Measurements from ENCODE around the gene GKAP1. TPM values are rescaled to one million over a fixed set of nuclear protein-coding genes. Genes with fewer than 3 reads are reported as not detected.

GKAP1 gene
- total RNA-seq, 1 donor from 2014 or later = 4.4 TPM

GRCh38 chr9:83715794-83716193 is 101.8 kb downstream of the GKAP1 start:
- H3K9me3 ChIP-seq = no peaks in the 10 kb centered on the region
- H3K4me1 ChIP-seq = no peaks in the 10 kb centered on the region
- DNase-seq (ENCODE audit: extremely low spot score in 2 of 2) = no peak
- TF ChIP-seq POLR2A (IDR thresholded peaks at IDR 0.05) = no peak
- TF ChIP-seq CTCF (IDR thresholded peaks at IDR 0.05) = no peak
- TF ChIP-seq POLR2AphosphoS5 (IDR thresholded peaks at IDR 0.05; ENCODE audit: insufficient read depth in 1 of 2, low read depth in 1 of 2) = no peak
- H3K27ac ChIP-seq = no peak overlapping the region
- intact Hi-C loops (cut with DNase I) = no loop called here
- H3K27me3 ChIP-seq = no peaks in the 10 kb centered on the region
- H3K4me3 ChIP-seq = no peak overlapping the region
- H3K36me3 ChIP-seq = no peaks in the 10 kb centered on the region

DNA sequence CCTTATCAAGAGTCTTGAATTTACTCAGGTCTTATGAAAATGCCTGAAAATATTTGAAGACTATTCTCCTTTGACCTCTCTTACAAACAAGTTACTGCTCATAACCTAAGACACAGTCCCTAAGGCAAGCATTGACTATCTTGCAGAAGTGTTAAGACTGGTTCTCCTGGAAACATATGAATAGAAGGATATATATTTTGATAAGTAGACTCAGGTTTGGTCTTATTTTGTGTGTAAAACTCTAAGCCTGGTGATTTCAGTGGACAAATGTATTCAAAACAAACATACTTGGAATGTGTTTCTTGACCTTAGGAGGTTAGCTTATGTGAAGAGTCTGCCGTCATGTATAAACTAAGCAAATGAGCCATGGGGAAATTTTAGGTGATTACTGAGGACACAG is 102.3 kb downstream of the GKAP1 start:
- no peak for DNase-seq (ENCODE audit: extremely low spot score in 2 of 2)
- no peaks in the 10 kb centered on the region for H3K9me3 ChIP-seq
- no peaks in the 10 kb centered on the region for H3K27me3 ChIP-seq
- H3K36me3 ChIP-seq = no peaks in the 10 kb centered on the region
- no peak overlapping the region for H3K4me3 ChIP-seq
- no peaks in the 10 kb centered on the region for H3K4me1 ChIP-seq
- no peak overlapping the region for H3K27ac ChIP-seq
- intact Hi-C loops (cut with DNase I) = no loop called here
- TF ChIP-seq POLR2AphosphoS5 (IDR thresholded peaks at IDR 0.05; ENCODE audit: insufficient read depth in 1 of 2, low read depth in 1 of 2) = no peak
- TF ChIP-seq CTCF (IDR thresholded peaks at IDR 0.05) = no peak
- TF ChIP-seq POLR2A (IDR thresholded peaks at IDR 0.05) = no peak

GRCh38 chr9:83714329-83714728 is 103.2 kb downstream of the GKAP1 start:
- Histone ChIP-seq H3K4me1 (no peaks in the 10 kb centered on the region), H3K36me3 (no peaks in the 10 kb centered on the region), H3K27ac (no peak overlapping the region), H3K4me3 (no peak overlapping the region), H3K27me3 (no peaks in the 10 kb centered on the region), H3K9me3 (no peaks in the 10 kb centered on the region)
- TF ChIP-seq POLR2AphosphoS5 (IDR thresholded peaks at IDR 0.05; ENCODE audit: insufficient read depth in 1 of 2, low read depth in 1 of 2) (no peak), POLR2A (IDR thresholded peaks at IDR 0.05) (no peak), CTCF (IDR thresholded peaks at IDR 0.05) (no peak)
- no peak for DNase-seq (ENCODE audit: extremely low spot score in 2 of 2)
- intact Hi-C loops (cut with DNase I) = no loop called here

DNA sequence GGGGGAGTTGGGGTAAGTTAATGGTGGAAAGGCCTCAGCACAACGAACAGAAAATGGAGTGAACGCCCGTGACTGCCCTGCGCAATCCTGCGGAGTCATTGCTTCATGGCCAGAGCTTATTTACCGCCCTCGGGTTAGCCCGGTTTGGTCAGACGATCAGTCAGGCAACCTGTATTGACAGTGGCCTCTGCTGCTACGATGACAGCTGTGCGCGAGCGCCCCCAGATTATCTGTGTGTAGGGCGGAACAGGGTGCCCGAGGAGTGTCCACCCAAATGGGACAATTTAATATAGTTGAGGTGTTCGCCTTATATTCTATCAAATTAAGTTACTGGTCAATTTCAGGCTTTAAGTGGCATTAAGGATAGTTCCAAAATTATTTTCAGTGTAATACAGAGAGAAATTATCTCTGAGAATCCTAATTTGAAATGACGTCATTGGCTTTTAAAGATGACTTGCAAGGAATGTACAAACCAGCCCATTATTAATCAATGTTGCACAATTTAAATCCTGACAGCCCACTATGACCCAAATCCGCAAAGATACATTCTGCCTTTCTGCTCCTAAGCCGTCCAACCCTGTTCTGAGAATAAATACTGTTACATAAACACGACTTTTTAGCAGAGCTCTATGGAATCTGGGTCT is 108.9 kb downstream of the GKAP1 start:
- DNase-seq (ENCODE audit: extremely low spot score in 2 of 2) = peak in 1 of 2 donors; percentile 93
- Histone ChIP-seq H3K27me3 (no peaks in the 10 kb centered on the region), H3K4me1 (peaks cover 29% of the 10 kb centered on the region), H3K27ac (peak overlapping the region; percentile 98), H3K4me3 (peak overlapping the region; percentile 86 to 97), H3K36me3 (no peaks in the 10 kb centered on the region), H3K9me3 (no peaks in the 10 kb centered on the region)
- TF ChIP-seq CTCF (IDR thresholded peaks at IDR 0.05) = peak in 1 of 3 experiments; percentile 21
- no peak for TF ChIP-seq POLR2AphosphoS5 (IDR thresholded peaks at IDR 0.05; ENCODE audit: insufficient read depth in 1 of 2, low read depth in 1 of 2)
- no peak for TF ChIP-seq POLR2A (IDR thresholded peaks at IDR 0.05)
- intact Hi-C loops (cut with DNase I) = no loop called here

DNA sequence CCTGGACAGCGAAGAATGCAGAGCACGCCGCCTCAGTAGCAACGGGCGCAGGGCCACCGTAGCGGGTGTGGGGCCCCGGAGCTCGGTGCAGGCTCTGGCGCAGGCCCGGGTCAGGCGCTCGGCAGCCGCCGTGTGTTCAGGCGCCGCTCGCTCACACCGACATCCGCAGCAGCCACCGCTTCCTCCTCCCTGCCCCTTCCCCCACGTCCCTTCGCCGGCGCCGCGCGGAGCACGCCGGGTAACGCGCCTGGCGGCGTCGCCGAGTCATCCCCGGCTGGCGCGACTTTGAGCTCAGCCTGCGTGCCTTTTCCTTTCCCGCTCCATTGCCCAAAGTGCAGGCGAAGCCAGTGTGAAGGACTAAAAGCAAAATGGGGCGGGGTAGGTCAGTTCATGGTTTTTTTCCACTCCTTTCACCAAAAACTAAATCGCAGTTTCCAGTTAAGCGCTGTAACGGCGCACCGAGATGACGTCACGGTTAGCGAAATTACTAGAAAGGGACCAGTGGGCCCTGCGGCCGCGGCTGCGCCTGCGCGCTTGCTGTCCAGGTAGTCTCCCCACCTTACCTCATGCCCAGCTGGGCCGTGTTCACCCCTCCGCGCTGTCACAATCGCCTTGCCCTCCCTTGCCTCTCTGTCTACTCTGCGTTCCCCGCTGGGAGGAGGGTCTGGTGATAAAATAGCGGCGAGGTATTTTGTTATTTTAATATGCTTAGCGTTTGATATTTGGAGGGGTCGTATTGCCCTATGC is 109.6 kb downstream of the GKAP1 start, which contains the start of gene UBQLN1:
Gene UBQLN1 (minus strand): TSS at position 191 of the 747 bp plus-strand sequence. CDS start 279 bp downstream, outside the sequence.
- TF ChIP-seq POLR2A (IDR thresholded peaks at IDR 0.05) (peak; percentile 54 to 96), CTCF (IDR thresholded peaks at IDR 0.05) (no peak), POLR2AphosphoS5 (IDR thresholded peaks at IDR 0.05; ENCODE audit: insufficient read depth in 1 of 2, low read depth in 1 of 2) (peak; percentile 89 to 97)
- Histone ChIP-seq H3K36me3 (no peaks in the 10 kb centered on the region), H3K4me1 (peaks cover 33% of the 10 kb centered on the region), H3K4me3 (peak within 1 kb of the TSS; percentile 86 to 97), H3K27ac (peak within 1 kb of the TSS; percentile 98), H3K27me3 (no peaks in the 10 kb centered on the region), H3K9me3 (no peaks in the 10 kb centered on the region)
- DNase-seq (ENCODE audit: extremely low spot score in 2 of 2) = peak in 1 of 2 donors; percentile 96
- intact Hi-C loops (cut with DNase I) = no loop called here
